ENCODE measurements around the gene SH3D19.

The SH3D19 gene

DNA sequence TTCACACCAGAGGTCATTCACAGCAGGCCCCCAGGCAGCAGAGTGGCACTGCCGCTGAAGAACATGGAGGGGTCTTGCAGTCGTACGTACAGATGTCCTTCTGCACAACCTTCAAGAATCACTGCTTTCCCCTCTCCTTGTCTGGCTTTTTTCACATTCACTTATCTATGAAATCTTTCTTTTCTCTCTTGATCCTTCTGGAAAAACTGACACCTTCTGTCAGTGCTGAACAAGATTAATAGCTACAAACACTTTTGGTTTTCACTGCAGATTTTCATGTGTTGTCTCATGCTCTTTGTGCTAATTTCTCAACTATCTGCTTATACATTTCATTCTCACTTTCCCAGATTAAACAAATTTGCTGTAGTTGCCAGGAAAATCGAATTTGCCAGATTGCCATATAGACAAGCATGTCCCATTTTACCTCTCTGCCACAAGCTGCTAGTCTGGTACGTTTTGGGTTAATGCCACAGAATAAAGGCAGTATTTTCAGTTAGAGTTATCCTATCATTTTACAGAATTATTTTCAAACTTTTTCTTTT, 142.9 kb downstream of the SH3D19 start:
- TF ChIP-seq CTCF (conservative IDR thresholded peaks at IDR 0.05; ENCODE audit: low read depth, low read length), result no peak
- no peak overlapping the region for H3K4me3 ChIP-seq (ENCODE audit: low read length)
- no peak for DNase-seq (ENCODE audit: low read depth)

GRCh38 chr4:151176685-151177084, 148.7 kb downstream of the SH3D19 start:
- no peak overlapping the region for H3K4me3 ChIP-seq (ENCODE audit: low read length)
- no peak for DNase-seq (ENCODE audit: low read depth)
- TF ChIP-seq CTCF (conservative IDR thresholded peaks at IDR 0.05; ENCODE audit: low read depth, low read length), result no peak

DNA sequence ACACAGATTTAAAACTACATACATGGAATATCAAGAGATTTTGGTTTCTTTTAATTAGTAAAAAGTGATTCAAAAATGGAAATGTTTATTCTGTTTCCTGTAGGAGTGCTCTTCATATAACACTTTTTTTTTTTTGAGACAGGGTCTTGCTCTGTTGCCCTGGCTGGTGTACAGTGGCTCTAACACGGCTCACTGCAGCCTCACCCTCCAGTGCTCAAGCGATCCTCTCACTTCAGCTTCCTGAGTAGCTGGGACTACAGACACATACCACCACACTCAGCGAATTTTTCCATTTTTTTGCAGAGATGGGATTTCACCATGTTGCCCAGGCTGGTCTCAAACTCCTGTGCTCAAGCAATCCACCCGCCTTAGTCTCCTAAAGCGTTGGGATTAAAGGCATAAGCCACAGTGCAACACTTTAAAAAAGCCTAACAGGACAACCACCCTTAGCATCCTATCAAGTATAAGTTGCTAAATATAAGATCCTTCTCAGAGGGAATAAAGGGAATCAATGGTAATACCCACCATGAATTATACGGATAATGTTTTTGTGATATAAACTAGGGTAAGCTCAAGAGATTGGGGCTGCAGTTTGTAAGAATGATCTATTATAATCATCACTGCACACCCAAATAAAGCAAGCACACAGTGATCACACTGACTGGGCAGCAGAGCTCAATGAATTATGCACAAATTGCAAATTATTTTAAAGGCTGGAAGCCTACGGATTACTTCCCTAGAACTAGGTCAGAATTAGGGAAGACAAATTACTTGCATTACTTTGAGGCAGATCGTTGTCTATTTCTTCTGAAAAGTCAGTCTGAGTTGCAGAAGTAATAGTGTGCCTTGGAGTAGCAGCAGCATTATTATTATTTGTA, 149.4 kb downstream of the SH3D19 start:
- DNase-seq (ENCODE audit: low read depth), result no peak
- no peak for TF ChIP-seq CTCF (conservative IDR thresholded peaks at IDR 0.05; ENCODE audit: low read depth, low read length)
- no peak overlapping the region for H3K4me3 ChIP-seq (ENCODE audit: low read length)

DNA sequence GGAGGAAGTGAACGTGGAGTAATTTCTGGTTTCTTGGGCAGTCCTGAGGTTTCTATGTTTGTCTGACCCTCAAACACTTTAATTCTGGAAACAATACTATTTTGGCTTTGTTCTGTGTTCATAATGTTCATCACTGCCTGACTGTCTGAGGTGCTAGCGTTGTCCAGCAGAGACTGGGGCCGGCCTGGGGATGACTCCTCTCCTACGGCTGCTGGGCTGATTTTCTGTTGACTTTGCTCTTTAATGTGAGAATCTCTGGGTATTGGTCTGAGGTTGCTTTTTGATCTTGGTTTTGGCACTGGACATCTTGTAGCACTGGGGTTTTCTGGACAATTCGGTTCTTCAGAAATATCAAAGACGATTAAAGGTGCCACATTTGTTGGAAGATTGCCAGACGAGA, 150.2 kb downstream of the SH3D19 start:
- H3K4me3 ChIP-seq (ENCODE audit: low read length), result no peak overlapping the region
- no peak for TF ChIP-seq CTCF (conservative IDR thresholded peaks at IDR 0.05; ENCODE audit: low read depth, low read length)
- DNase-seq (ENCODE audit: low read depth), result no peak

- TF ChIP-seq CTCF (conservative IDR thresholded peaks at IDR 0.05; ENCODE audit: low read depth, low read length), result no peak
- DNase-seq (ENCODE audit: low read depth), result no peak
- H3K4me3 ChIP-seq (ENCODE audit: low read length), result no peak overlapping the region
These were observed 150.6 kb downstream of the SH3D19 start for GRCh38 chr4:151174784-151175183.

GRCh38 chr4:151173871-151174270, 151.5 kb downstream of the SH3D19 start:
- H3K4me3 ChIP-seq (ENCODE audit: low read length), result no peak overlapping the region
- DNase-seq (ENCODE audit: low read depth), result no peak
- no peak for TF ChIP-seq CTCF (conservative IDR thresholded peaks at IDR 0.05; ENCODE audit: low read depth, low read length)

GRCh38 chr4:151169900-151170299, 155.5 kb downstream of the SH3D19 start:
- H3K4me3 ChIP-seq (ENCODE audit: low read length), result no peak overlapping the region
- no peak for TF ChIP-seq CTCF (conservative IDR thresholded peaks at IDR 0.05; ENCODE audit: low read depth, low read length)
- no peak for DNase-seq (ENCODE audit: low read depth)
